ENCODE results near the gene DNM2.
A peak's percentile ranks its signal among the peaks of the same experiment; 100 is the strongest.
"Not testable (repeated sequence)": the region's sequence is repeated elsewhere in the genome, so short reads cannot be mapped to it uniquely, and the experiment has no call there.

Gene DNM2

DNA sequence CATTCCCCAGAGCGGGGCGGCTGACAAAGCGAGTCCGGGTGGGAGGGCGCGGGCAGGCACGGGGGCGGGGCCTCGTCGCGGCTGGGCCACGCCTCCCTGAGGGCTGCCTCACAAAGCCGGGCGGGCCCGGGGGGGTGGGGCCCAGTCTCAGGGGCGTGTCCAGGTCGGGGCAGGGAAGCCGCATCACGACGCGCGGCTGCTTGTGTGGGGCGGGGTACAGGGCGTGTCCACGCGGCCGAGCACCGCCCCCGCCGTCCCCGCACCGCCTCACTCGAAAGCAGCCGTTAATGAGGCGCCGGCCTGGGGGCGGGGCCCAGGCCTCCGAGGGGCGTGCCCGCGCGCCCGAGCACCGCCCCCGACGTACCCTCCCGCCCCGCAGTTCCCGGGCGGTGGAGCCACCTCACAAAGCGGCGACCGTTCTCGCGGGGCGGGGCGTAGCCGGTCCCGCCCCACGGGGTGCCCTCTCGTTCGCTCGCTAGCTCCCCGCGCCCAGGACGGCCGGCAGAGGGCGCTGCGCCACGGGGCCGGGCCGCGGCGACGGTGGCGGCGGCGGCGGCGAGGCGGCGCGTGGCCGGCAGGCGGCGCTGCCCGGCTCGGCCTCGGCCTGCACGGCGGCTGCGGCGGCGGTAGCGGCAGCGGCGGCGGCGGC, 153.2 kb downstream of the DNM2 start, which contains the start of gene CARM1:
Gene CARM1, plus strand, starts transcription at position 599 of the 649 bp plus-strand sequence. CDS start 150 bp downstream, outside the sequence.
- peak; percentile 99 for DNase-seq

DNA sequence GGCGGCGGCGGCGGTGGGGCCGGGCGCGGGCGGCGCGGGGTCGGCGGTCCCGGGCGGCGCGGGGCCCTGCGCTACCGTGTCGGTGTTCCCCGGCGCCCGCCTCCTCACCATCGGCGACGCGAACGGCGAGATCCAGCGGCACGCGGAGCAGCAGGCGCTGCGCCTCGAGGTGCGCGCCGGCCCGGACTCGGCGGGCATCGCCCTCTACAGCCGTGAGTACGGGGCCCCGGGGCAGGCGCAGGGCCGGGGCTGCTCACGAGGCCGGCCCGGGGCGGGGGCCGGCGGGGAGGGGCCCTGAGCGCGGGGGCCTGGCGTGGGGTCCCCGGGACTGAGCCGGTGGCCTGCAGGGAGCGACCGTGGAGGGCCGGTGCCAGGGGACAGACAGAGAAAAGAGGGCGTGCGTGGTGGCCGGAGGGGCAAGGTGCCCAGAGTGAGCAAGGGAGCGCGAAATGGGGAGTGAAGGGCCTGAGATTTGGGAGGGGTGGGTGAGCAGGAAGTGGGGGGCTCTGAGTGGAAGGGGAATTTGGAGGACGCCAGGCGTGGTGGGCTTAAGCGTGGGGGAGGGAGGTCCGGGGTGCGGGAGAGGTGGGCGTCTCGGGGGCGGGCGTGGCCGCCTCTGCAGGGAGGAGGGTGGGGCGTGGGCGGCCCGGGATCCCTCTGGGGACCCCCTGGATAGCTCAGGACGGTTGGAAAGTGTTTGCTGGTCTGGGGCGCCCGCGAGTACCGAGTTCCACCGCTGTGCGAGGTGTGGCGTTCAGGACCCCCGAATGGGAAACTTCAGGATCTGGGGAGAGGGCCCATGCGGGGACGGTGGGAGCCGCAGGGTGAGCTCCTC, 154.0 kb downstream of the DNM2 start:
- DNase-seq = peak; percentile 10 to 22

DNA sequence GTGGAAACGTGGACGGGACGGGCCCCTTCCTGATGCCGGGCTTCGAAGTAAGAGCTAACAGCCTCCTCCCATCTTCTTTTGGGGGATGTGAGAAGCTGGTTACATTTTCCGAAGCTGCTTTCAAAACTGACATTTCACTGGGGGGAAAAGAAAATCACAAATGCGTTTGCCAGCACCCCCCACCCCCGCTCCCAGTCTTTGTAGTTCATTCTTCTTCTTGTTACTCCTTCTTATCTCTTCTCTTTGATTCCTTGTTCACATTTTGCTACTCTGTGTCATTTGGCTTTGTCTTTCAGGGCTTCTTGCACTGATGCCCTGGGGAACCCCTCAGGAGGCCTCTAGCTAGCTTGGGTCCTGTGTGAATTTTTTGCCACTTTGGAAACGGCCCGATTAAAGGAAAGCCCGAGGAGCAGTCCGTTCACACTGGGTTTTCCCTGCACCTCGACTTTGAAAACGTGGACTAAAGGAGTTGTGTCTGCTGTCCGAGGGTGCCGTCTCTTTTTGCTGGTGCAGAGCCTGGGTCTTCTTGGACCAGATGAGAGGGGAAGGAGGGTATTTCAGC, 154.7 kb downstream of the DNM2 start:
- DNase-seq = peak; percentile 35 to 39

DNA sequence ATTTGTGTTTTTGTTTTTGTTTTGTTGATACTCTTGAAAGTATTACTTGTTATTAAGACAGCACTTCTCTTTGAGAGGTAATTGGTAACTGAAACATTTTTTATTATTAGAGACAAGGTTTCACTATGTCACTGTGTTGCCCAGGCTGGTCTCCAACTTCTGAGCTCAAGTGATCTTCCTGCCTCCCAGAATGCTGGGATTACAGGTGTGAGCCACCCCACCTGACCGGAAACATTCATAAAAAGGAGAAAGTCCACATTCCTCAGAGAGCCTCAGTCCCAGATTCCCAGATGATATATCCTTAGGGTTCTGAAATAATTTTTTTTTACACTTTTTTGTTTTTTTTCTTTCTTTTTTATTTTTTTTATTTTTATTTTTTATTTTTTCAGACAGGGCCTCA, 156.1 kb downstream of the DNM2 start:
- DNase-seq = no peak

DNA sequence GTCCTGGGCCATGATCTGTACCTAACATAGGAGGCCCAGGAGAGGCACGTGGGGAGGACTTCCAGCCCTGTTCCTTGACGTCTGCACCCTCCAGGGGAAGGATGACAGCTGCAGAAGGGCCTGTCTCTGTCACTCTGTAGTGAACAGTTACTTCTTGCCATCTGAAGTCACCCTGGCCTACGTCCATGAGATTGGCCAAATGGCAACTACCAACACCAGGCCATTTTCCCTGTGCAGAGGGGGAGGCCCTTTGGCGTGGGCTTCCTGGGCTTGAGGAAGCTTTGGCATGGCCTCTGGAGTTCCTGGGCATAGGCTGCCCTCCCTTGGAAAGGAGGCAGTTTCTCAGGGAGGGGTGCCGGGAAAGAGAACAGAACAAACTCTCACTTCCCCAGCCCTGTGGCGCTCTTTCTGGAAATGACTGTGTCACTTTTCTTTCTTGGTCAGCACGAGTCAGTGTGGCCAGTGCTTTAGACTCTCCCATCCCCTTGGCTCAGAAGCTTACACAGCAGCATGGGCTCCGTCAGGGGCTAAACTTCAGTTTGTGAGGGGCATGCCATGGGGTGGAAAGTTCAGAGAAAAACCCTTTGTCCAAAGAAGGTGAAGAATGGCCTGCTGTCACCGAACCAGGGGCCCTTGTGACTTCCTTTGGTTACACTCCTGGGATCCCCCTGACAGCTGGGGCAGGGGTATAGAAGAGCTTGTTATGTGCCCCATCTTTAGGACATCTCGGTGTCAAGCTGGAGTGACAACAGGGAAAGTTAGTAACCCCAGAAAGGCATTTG, 158.8 kb downstream of the DNM2 start:
- DNase-seq = no peak

DNA sequence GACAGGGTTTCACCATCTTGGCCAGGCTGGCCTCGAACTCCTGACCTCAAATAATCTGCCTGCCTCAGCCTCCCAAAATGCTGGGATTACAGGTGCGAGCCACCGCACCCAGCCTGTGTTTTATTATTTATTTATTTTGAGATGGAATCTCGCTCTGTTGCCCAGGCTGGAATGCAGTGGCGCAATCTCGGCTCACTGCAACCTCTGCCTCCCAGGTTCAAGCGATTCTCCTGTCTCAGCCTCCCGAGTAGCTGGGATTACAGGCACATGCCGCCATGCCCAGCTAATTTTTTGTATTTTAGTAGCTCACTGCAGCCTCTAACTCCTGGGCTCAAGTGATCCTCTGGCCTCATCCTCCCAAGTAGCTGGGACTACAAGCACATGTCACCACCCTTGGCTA, 159.7 kb downstream of the DNM2 start:
- DNase-seq = not testable (repeated sequence)

DNA sequence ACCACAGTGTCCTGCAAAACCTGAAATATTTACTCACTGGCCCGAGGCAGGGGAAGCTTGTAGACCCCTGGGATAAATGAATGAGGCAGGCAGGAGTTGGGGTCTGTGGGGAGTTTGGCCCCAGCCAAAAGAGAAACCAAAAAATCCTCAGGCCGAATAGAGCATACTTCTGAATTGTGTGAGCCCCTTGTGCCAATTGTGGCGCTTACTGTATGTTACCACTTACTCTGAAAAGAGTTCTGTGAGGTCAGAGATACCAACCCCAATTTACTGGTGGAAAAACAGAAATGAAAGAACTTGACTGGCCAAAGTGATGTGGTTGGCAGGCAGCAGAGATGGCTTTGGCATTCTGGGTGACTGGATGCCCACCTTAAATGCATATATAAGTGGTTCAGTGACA, 160.4 kb downstream of the DNM2 start:
- no peak for DNase-seq

Measured in activated CD4-positive, alpha-beta T cell treated with anti-CD3 and anti-CD28 coated beads, Interleukin-2, amount 50 U/mL, for 4 hours (primary cell).